RPMI8226 (cell line): ENCODE results near the gene MYH14.
A peak's percentile ranks its signal among the peaks of the same experiment; 100 is the strongest.

Experiments
- DNase-seq: peaks from one replicate; pipeline ENCODE4 v3.0.0-alpha.2; 2015

The MYH14 gene

DNA sequence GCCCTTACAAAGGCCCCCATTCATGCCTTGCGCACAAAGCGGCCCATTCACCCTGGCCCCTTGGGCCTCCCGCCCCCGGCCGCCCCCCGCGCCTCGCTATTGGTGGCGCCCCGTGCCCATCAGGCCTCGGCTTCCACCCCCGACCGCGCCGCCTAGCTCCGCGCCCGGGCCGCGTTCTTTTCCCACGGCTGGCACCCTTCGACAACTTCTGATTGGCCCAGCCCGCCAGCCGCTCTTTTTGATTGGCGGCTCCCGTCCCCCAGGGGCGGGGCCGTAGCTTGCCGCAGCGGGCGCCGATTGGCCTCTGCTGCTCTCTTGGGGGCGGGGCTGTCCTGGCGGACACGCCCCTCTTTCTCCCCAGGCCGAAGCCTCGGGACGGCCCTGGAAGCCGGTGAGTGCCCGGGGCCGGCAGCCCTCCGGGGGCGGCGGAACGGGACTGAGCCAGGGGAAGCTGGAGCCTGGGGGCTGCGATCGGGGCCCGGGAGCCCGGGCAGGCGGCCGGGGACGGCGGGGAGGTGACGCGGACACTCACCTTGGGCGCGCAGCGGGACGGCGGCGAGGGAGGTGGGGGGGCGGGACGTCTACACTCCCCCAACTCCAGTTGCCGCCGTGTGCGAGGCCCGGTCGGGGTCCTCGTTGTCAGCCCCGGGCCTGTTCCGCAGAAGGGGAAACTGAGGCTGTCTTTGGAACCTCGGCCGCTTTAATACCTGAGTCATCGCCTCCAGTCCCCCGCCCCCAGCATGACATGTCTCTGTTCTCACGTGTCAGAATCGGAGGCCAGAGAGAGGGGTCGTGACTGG, at the start of gene MYH14:
MYH14 (plus strand) TSS at position 342 of the 800 bp plus-strand sequence. CDS start 6,744 bp downstream, outside the sequence.
- no peak for DNase-seq

DNA sequence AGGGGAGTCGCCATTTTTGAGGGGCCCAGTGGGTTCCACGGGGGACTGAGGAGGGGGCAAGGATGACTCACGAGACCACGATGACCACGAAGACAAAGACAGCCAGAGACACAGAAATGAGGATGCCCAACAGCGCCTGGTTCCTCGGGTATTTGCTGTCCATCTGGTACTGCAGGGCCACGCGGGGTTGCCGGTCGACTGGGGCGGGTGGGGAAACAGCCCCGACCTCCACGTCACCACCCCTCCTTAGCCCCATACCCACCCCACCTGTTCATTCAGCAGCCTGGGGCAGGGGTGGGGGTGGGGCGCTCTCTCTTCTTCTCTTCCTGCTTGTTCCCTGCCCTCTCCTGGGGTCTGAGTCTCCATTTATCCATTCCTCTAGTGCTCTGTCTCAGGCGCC, 48.9 kb upstream of the MYH14 start:
- DNase-seq = no peak

DNA sequence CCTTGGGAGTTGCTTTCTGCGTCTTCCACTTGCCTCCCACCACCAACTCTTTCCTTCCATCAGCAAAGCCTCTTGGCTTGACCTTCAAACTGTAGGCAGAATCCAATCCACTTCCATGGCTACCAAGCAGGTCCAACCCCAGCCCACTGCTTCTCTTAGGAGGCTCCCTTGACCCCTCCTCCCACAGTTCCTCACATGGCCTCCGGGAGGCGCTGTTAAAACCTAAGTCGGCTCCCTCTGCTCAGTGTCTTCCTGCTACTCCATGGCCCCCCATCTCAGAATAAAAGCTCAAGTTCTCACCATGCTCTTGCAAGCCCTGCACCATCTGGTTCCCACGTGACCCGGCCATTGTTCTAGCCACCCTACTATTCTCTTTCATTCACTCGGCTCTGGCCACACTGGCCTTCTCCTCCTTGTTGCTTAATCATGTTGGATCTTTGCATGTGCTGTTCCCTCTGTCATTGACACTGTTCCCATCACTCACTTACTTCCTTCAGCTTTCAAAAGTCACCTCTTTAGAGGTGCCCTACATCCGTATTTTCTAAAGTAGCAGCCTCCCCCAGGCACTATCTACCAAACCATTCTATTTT, 47.8 kb upstream of the MYH14 start:
- DNase-seq = no peak

DNA sequence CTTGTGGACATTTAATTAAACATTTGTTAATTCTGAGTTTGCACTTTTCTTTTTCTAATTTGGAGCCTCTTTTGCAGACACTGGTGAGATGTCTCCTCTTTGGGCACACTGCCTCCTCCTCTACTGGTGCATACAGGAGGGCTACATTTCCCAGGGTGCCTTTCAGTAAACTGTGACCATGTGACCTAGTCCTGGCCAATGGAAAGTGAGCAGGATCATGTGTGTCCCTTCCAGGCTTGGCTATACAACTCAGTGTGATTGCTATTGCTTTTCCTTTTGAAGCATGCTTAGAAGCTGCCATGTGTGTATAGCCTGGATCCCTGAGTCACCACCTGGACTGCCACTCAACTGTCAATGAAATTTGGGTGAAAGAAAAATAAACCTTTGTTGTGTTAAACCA, 44.8 kb upstream of the MYH14 start:
- DNase-seq = no peak

DNA sequence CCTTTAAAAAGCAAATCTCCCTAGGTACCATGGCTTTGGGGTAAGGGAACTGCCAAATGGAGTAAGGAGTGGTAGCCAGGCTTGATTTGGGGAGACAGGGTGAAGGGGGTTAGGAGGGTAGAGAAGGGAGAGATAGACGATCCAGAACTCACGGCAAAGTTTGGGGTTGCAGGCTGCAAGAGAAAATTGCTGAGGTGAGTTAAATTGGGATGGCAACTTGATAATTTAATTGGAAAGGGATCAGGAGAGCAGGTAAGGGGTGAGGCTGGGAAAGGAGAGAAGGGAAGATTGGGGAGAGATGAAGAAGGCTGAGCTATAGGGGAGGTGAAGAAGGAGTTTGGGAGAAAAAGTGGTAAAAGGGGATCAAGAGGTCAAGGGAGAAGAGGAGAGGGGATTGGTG, 44.3 kb upstream of the MYH14 start:
- no peak for DNase-seq

DNA sequence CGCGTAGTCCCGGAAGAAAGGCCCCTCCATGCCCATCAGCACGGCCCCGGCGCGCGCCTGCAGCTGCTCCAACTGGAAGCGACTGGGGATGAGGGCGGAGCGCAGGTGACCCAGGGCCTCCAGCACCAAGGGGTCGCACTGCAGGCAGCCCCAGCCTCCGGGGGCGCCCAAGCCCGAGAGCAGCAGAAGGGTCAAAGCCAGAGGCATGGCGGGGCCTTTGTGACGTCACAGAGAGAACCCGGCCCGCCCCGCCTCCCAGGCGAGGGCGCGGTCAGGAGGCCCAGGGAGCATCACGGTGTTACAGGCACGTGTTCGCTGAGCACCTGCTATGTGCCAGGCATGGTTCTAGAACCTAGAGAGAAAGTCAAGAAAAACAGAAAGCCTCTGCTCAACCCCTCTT, 40.4 kb upstream of the MYH14 start, which contains the start of gene IZUMO2:
IZUMO2 (minus strand) TSS at position 294 of the 400 bp plus-strand sequence; CDS start at position 207, 87 bp downstream.
- no peak for DNase-seq

DNA sequence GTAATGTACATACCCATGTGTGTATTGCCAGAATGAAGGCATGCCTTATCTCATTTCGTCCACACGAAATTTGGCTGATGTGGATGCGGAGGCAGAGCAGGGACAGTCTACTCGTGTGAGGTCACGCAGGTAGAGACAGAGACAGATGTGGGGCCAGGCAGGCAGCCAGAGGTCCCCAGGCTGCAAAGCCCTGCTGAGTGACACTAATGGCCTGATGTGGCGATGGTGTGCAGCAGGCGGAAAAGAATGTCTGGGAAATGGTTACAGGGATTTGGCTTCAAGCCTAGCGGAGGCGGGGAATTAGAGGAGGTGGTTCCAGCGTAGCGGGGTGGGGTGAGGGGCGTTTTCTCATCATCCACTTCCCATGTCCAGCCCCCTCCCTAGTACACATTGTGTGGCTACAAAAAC, 36.1 kb upstream of the MYH14 start:
- DNase-seq = no peak

DNA sequence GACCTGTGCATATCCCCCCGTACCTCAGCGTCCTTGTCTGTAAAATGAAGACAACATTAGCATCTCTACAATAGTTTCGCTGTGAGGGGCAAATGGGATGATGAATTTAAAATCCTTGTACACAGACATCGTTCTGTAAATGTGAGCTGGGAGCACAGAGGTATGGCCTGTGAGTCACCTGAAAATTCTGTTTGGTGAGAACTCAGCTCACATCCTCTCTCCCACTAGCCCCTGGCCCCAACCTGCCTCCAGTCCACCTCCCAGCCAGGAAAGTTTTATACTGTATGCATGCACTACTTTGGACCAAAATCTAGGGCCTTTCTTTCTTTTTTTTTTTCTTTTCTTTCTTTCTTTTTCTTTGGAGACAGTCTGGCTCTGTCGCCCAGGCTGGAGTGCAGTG, 31.7 kb upstream of the MYH14 start:
- no peak for DNase-seq

DNA sequence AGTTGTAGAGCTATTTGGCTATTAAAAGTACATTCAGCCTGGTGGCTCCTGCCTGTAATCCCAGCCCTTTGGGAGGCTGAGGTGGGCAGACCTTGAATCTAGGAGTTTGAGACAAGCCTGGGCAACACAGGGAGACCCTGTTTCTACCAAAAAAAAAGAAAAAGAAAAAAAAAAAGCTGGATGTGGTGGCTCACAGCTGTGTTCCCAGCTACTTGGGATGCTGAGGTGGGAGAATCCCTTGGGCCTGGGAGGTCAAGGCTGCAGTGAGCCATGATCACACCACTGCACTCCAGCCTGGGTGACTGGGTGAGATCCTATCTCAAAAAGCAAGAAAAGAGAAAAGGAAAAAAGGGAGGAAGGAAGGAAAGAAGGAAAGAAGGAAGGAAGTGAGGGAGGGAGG, 30.7 kb upstream of the MYH14 start:
- no peak for DNase-seq

DNA sequence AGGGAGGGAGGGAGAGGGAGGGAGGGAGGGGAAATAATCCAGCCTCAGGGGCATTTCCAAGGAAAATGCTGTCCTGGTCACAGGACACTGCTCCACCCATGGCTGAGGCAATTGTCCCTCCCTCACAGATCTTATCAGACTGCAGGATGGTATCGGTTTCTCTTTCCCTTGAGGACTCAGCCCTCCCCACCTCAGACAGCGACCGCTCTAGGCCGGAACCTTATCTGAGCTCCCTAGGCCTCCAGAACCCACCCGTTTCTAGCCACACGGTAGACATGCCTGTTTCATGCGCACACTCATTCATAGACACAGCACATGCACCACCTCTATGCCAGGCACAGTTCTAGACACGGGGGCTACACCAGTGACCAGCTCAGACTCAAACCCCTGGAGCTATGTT, 30.3 kb upstream of the MYH14 start:
- DNase-seq = peak; percentile 24

DNA sequence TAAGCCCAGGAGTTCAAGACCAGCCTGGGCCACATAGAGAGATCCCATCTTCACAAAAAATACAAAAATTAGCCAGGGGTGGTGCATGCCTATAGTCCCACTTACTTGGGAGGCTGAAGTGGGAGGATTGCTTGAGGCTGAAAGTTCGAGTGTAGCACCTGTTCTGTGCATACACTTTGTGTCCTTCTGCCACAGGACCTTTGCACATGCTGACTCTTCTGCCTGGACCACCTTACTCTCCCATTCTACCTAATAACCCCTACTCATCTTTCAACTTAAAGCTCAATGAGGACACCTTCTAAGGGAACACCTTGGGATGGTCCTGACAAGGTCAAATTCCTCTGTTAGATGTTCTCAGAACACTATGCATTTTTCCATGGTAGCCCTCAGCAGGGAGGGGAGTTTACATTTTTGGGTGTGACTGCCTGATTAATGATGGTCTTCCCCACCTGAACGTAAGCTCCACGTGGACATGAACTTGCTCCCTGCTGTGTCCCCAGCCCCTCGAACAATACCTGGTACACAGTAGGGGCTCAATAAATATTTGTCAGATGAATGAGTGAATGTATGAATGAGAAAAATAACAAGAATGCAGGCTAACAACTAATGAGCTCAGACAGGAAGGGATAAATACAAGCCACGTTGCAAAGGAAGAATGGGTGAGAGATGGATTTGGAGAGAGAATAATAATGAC, 29.2 kb upstream of the MYH14 start:
- DNase-seq = no peak

DNA sequence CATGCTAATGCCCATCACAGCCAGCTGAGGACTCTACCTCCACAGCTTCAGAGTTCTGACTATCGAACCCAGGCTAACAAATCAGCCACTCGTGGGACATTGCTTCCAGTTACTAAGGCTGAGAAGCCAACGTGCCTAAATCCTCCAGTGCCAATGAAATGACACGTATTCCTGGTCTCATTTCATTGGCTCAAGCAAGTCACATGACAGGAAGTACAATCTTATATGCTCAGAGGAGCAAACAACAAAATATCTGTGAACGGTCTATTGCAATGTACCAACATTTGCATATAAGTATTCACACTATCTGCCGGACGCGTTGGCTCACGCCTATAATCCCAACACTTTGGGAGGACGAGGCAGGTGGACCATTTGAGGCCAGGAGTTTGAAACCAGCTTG, 27.5 kb upstream of the MYH14 start:
- no peak for DNase-seq

DNA sequence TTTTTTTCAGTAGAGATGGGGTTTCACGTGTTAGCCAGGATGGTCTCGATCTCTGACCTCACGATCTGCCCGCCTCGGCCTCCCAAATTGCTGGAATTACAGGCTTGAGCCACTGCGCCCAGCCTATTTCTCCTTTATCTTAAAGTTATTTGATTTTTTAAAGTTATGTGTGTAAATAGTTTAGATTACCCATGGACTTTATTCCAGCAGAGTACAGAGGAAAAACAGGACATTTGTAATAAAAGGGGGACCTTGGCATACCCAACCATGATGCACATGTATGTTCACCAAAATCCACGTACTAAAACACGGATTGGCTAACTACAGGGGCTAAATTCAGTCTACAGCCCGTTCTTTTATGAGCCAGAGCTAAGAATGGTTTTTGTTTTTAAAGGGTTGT, 26.6 kb upstream of the MYH14 start:
- no peak for DNase-seq

DNA sequence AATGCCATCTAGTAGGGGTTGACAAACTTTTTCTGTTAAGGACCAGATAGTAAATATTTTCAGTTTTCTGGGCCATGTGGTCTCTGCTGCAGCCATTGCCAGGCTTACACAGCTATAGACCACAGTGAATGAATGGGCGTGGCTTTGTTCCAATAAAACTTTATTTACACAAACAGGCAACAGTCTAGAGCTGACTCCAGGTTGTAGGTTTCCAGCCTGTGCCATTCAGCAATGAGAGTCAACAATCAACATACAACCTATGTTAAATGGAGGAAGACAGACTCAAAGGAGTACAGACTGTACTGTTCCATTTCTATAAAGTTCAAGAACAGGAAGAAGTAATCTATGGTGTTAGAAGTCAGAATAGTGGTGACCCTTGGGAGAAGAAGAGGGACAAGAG, 25.1 kb upstream of the MYH14 start:
- DNase-seq = no peak

DNA sequence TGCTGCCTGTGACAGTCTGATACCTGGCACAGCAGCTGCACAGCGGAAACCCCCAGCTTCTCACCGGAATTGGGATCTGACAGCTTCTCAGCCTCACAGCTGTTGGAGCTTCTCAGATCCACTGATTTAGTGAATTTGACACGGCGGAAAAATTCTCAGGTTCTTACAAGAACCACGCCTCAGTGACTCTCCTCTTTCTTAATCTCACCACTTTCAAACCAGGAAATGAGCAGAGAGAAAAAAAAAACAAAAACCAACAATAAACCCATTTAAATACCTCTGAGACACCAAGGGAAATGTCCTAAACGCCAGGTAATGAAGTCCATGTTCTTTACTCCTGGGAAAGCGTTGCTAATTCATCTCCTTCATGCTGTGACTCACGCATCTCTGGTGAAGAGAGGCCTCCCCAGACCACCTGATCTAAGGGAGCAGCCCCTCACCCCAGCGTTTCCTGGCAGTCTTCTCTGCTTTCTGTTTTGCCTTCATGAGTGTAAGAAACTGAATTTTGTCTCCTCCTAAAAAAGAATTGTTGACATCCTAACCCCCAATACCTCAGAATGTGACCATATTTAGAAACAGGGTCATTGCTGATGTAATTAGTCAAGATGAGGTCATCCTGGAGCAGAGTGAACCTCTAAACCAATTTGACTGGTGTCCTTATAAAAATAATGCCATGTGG, 24.4 kb upstream of the MYH14 start:
- DNase-seq = no peak

DNA sequence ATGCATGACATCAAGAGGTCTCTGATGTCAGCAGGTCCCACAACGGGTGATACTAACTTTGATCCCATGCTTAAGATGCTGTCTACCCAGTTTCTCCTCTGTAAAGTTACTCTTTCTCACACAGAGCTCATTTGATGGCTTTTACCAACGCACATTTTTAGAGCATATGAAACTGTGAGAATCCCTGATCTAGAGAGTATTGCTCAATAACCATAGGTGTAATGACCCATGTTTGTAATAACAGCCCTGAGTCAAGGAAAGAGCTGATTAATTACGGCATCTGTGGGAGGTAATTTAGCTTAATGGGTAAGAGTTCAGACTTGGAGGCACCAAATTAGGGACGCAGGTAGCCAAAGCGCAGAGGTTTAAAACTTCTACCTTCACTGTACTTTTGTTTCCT, 22.3 kb upstream of the MYH14 start:
- DNase-seq = no peak

DNA sequence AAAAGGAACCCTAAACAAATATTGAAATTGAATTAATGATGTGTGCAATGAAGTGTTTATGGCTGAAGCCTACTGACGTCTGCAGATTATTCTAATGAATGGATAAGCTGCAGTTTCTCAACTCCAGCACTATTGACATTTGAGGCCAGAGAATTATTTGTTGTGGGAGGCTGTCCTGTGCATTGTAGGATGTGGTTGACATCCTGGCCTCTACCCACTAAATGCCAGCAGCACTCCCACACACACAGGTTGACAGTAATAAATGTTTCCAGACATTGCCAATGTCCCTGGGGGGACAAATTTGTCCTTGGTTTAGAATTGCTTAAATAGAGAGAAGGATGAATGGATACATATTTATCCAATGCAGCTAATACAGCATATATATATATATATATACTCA, 19.2 kb upstream of the MYH14 start:
- DNase-seq = no peak

DNA sequence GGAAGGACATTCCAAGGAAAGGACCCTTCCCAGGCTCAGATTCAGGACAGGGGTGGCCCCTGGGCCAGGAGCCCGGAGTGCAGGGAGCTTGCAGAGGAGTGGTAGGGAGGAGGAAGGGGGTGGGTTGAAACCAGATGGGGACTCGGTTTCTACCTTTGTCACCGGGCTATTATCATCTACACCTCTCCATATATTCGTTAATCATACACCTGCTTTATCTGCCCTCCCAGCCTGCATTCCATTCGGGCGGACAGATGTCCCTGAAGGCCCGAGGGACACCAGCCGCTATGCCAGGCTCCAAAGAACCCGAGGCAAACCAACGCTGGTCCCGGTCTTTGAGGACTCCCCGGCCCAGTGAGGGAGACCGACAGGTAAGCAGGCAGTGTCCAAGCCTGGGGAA, 15.5 kb upstream of the MYH14 start:
- no peak for DNase-seq

DNA sequence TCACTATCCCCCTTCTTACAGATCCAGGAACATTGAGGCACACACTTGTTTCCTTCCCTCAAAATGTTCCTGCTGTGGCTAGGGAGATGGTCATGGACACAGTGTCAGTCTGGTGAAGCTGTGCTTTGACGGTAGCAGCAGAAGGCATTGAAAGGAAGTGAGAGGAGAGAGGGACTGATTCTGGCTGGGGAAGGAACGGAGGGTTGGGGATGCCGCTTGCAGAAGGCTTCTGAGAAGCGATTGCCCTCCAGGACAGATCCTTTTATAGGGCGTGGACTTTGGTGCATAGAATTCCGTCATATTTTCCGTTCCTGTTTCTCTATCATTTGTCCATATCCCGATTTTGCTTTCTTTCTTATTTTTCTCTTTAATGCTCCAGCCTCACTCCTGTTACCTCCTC, 14.1 kb upstream of the MYH14 start:
- no peak for DNase-seq

DNA sequence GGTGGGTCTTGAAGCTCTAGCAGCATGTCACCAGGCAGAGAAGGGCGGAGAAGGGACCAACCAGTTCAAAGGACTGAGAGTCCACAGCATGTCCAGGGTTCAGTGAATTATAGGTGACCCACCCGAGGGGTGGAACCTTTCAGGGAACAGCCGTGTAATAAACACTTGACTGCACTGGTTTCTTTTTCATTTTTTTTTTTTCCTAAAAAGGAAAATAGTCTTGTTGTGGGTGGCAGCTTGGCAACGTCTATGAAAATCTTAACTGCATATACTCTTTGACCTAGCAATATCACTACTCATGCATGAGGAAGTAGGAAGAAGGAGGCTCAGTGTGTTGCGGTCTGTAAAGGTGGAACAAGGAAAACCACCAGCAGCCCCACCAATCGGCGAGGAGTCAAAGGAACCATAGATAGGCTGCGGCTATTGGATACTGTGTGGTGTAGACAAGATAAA, 13.0 kb upstream of the MYH14 start:
- DNase-seq = peak; percentile 40

DNA sequence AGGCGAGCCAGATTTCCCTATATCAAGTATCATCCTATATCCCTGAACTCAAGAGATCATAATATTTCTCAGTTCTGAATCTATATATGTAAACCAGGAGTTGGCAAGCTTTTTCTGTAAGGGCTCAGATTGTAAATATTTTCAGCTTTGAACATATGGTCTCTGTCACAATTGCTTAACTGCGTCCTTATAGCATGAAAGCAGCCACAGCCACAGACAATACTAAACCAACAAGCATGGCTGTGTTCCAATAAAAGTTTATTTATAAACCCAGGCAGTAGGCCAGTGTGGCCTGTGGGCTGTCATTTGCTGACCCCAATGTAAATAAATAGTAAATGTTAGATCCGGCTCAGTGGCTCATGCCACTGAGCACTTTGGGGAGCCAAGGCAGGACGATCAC, 12.2 kb upstream of the MYH14 start:
- DNase-seq = no peak

DNA sequence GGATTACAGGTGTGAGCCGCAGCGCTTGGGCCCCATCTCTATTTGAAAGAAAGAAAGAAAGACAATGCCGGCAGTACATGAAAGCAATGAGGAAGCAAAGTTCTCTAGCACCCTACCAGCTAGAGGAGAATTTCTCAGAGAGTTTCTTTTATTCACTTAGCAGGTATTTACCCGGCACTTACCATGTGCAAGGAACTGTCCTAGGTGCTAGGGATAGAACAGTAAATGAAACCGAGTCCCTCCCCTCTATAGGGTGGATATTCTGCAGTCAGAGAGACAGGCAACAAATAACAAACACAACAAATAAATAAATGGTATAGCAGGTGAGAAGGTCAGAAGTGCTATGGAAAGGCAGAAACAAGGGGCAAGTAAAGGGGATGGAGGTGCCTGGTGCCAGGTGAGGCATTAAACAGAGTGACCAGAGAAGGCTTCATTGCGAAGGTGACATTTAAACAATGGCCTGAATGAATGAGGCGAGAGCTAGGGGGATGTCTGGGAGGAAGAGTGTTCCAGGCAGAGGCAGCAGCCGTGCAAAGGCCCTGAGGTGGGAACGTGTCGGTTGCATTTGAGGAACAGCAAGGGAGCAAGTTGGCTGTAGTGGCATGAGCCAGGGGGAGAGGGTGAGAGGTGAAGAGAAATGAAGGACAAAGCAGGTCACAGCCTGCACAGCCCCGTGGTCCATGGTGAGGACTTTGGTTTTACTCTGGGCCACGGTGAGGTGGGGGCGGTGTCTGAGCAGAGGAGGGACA, 10.8 kb upstream of the MYH14 start:
- no peak for DNase-seq

DNA sequence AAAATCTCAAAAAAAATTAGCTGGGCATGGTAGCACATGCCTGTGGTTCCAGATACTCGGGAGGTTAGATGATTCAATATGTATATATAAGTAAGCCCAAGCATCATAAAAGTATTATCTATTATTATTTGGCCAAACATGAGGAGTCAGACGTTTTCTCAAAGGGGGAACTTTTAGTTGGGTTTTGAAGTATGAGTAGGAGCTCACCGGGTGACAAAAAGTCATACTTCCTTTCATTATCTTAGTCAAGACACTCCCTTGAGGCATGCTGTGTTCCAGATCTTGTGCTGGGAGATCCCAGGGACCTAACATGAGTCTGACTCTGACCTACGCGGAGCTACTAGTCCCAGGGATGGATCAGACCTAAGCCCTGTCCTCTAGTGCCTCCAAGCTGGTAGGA, 8.2 kb upstream of the MYH14 start:
- no peak for DNase-seq
